ENCODE measurements around the gene LEMD2.

- TF ChIP-seq POLR2A (IDR thresholded peaks at IDR 0.05) = no peak
- TF ChIP-seq CTCF (IDR thresholded peaks at IDR 0.05) = no peak
Observed at GRCh38 chr6:33798343-33798848, 9.5 kb upstream of the LEMD2 start.
